ENCODE measurements around the gene PKD1.

The PKD1 gene

GRCh38 chr16:2149630-2150417 is 14.1 kb upstream of the PKD1 start (continued):
- no peak for TF ChIP-seq ZNF555 (tag by site-specific recombination; conservative IDR thresholded peaks at IDR 0.05)
- no peak for TF ChIP-seq ZNF221 (tag by site-specific recombination; IDR thresholded peaks at IDR 0.05; ENCODE audit: borderline replicate concordance)
- TF ChIP-seq SALL2 (tag by site-specific recombination; IDR thresholded peaks at IDR 0.05; ENCODE audit: borderline replicate concordance), result no peak
- TF ChIP-seq, protein P1, sequence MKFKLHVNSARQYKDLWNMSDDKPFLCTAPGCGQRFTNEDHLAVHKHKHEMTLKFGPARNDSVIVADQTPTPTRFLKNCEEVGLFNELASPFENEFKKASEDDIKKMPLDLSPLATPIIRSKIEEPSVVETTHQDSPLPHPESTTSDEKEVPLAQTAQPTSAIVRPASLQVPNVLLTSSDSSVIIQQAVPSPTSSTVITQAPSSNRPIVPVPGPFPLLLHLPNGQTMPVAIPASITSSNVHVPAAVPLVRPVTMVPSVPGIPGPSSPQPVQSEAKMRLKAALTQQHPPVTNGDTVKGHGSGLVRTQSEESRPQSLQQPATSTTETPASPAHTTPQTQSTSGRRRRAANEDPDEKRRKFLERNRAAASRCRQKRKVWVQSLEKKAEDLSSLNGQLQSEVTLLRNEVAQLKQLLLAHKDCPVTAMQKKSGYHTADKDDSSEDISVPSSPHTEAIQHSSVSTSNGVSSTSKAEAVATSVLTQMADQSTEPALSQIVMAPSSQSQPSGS (tag by site-specific recombination; IDR thresholded peaks at IDR 0.05; ENCODE audit: low read depth), result no peak
- no peak for TF ChIP-seq ZSCAN5A (tag by site-specific recombination; IDR thresholded peaks at IDR 0.05)
- TF ChIP-seq ZNF704 (tag by site-specific recombination; IDR thresholded peaks at IDR 0.05), result no peak
- TF ChIP-seq GLIS1 (tag by site-specific recombination; IDR thresholded peaks at IDR 0.05), result peak; percentile 73; the same call in 1 of the 2 replicates
- TF ChIP-seq ZNF549 (tag by site-specific recombination; IDR thresholded peaks at IDR 0.05), result no peak
- TF ChIP-seq ZNF398 (tag by site-specific recombination; IDR thresholded peaks at IDR 0.05), result 0 out of 2 replicates have a peak, but pooled peaks have one; percentile 25
- TF ChIP-seq GLIS2 (tag by site-specific recombination; IDR thresholded peaks at IDR 0.05), result peak; percentile 37
- TF ChIP-seq ZXDB (tag by site-specific recombination; IDR thresholded peaks at IDR 0.05), result no peak
- TF ChIP-seq, protein P2, sequence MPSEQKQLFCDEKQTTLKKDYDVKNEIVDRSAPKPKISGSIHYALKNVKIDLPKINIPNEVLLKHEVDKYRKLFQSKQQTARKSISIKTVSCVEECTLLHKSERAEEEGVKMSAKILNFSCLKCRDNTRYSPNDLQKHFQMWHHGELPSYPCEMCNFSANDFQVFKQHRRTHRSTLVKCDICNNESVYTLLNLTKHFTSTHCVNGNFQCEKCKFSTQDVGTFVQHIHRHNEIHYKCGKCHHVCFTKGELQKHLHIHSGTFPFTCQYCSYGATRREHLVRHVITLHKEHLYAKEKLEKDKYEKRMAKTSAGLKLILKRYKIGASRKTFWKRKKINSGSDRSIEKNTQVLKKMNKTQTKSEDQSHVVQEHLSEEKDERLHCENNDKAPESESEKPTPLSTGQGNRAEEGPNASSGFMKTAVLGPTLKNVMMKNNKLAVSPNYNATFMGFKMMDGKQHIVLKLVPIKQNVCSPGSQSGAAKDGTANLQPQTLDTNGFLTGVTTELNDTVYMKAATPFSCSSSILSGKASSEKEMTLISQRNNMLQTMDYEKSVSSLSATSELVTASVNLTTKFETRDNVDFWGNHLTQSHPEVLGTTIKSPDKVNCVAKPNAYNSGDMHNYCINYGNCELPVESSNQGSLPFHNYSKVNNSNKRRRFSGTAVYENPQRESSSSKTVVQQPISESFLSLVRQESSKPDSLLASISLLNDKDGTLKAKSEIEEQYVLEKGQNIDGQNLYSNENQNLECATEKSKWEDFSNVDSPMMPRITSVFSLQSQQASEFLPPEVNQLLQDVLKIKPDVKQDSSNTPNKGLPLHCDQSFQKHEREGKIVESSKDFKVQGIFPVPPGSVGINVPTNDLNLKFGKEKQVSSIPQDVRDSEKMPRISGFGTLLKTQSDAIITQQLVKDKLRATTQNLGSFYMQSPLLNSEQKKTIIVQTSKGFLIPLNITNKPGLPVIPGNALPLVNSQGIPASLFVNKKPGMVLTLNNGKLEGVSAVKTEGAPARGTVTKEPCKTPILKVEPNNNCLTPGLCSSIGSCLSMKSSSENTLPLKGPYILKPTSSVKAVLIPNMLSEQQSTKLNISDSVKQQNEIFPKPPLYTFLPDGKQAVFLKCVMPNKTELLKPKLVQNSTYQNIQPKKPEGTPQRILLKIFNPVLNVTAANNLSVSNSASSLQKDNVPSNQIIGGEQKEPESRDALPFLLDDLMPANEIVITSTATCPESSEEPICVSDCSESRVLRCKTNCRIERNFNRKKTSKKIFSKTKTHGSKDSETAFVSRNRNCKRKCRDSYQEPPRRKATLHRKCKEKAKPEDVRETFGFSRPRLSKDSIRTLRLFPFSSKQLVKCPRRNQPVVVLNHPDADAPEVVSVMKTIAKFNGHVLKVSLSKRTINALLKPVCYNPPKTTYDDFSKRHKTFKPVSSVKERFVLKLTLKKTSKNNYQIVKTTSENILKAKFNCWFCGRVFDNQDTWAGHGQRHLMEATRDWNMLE (tag by site-specific recombination; conservative IDR thresholded peaks at IDR 0.05; ENCODE audit: low read depth), result no peak
- TF ChIP-seq ZNF785 (tag by site-specific recombination; IDR thresholded peaks at IDR 0.05), result no peak
- TF ChIP-seq, protein P3, sequence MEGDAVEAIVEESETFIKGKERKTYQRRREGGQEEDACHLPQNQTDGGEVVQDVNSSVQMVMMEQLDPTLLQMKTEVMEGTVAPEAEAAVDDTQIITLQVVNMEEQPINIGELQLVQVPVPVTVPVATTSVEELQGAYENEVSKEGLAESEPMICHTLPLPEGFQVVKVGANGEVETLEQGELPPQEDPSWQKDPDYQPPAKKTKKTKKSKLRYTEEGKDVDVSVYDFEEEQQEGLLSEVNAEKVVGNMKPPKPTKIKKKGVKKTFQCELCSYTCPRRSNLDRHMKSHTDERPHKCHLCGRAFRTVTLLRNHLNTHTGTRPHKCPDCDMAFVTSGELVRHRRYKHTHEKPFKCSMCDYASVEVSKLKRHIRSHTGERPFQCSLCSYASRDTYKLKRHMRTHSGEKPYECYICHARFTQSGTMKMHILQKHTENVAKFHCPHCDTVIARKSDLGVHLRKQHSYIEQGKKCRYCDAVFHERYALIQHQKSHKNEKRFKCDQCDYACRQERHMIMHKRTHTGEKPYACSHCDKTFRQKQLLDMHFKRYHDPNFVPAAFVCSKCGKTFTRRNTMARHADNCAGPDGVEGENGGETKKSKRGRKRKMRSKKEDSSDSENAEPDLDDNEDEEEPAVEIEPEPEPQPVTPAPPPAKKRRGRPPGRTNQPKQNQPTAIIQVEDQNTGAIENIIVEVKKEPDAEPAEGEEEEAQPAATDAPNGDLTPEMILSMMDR (tag by site-specific recombination; IDR thresholded peaks at IDR 0.05), result no peak
- TF ChIP-seq HOXD13 (CRISPR knock-in tag; IDR thresholded peaks at IDR 0.05; ENCODE audit: borderline replicate concordance), result no peak
- TF ChIP-seq ZNF473 (tag by site-specific recombination; IDR thresholded peaks at IDR 0.05), result no peak
- 0 out of 2 replicates have a peak, but pooled peaks have one; percentile 72 for TF ChIP-seq HIC1 (tag by site-specific recombination; IDR thresholded peaks at IDR 0.05)
- no peak for TF ChIP-seq ZNF48 (tag by site-specific recombination; IDR thresholded peaks at IDR 0.05)
- no peak for TF ChIP-seq ZNF23 (tag by site-specific recombination; IDR thresholded peaks at IDR 0.05; ENCODE audit: borderline replicate concordance)
- TF ChIP-seq ZBTB10 (tag by site-specific recombination; IDR thresholded peaks at IDR 0.05), result no peak
